Measurements from ENCODE around the gene PYROXD2.
"Not testable (repeated sequence)": the region's sequence is repeated elsewhere in the genome, so short reads cannot be mapped to it uniquely, and the experiment has no call there.

Gene PYROXD2

GRCh38 chr10:98390406-98390805, 24.6 kb downstream of the PYROXD2 start:
- H3K36me3 ChIP-seq (ENCODE audit: control insufficient read depth, insufficient read depth, low read length) = no peaks in the 10 kb centered on the region
- H3K4me2 ChIP-seq (ENCODE audit: low read length) = no peak overlapping the region
- H2AK5ac ChIP-seq (ENCODE audit: low read length) = no peak overlapping the region
- no CpG with 5 or more reads among the region's 4 CpGs for WGBS (ENCODE audit: extremely low coverage, insufficient coverage, low lambda C conversion rate)
- H2BK120ac ChIP-seq (ENCODE audit: low read depth, low read length) = no peak overlapping the region
- H3K27ac ChIP-seq (ENCODE audit: low read depth, low read length) = no peak overlapping the region
- no peak overlapping the region for H3K9ac ChIP-seq (ENCODE audit: low read length)
- no peak overlapping the region for H3K4me3 ChIP-seq (ENCODE audit: low read length)
- H4K8ac ChIP-seq (ENCODE audit: low read depth, low read length) = no peak overlapping the region
- no peak overlapping the region for H3K18ac ChIP-seq (ENCODE audit: low read length)
- H3K4ac ChIP-seq (ENCODE audit: low read depth, low read length) = no peak overlapping the region
- H3K4me1 ChIP-seq (ENCODE audit: control insufficient read depth, low read depth, low read length) = no peaks in the 10 kb centered on the region
- no peak overlapping the region for H2BK15ac ChIP-seq (replicated peaks; ENCODE audit: low read depth)
- H3K27me3 ChIP-seq (ENCODE audit: insufficient read depth, low read length, poor library complexity) = no peaks in the 10 kb centered on the region
- no peak for DNase-seq
- no peaks in the 10 kb centered on the region for H3K79me1 ChIP-seq (ENCODE audit: low read length)
- no peak overlapping the region for H2BK5ac ChIP-seq (ENCODE audit: low read length)
- H3K23ac ChIP-seq (ENCODE audit: low read length) = no peak overlapping the region
- no peak overlapping the region for H3K56ac ChIP-seq (ENCODE audit: low read length)
- H3K79me2 ChIP-seq (ENCODE audit: control insufficient read depth, insufficient read depth, low read length) = no peaks in the 10 kb centered on the region
- no peak overlapping the region for H4K5ac ChIP-seq (ENCODE audit: low read length)

DNA sequence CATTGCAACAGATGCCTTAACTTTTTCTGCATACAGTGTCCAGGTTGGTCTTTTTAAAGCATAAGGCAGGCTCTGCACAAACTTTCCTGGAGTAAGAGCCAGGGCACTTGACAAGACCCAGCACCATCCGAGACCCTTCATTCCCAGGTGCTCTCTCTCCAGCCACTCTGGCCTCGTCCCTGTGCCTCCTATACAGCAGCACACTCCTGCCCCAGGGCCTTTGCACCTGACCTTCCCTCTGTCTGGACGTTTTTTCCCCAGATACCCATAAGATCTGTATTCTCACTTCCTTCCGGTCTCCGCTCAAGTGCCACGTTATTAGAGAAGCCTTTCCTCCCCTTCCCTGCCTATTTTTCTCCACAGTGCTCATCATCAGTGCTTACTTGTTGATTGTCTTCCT, 25.6 kb downstream of the PYROXD2 start:
- H3K9ac ChIP-seq (ENCODE audit: low read length) = no peak overlapping the region
- no peak for DNase-seq
- H3K4me3 ChIP-seq (ENCODE audit: low read length) = no peak overlapping the region
- WGBS (ENCODE audit: extremely low coverage, insufficient coverage, low lambda C conversion rate) = no CpG with 5 or more reads among the region's 6 CpGs
- no peak overlapping the region for H3K4ac ChIP-seq (ENCODE audit: low read depth, low read length)
- H3K79me2 ChIP-seq (ENCODE audit: control insufficient read depth, insufficient read depth, low read length) = no peaks in the 10 kb centered on the region
- H3K27ac ChIP-seq (ENCODE audit: low read depth, low read length) = no peak overlapping the region
- H2BK120ac ChIP-seq (ENCODE audit: low read depth, low read length) = no peak overlapping the region
- no peaks in the 10 kb centered on the region for H3K36me3 ChIP-seq (ENCODE audit: control insufficient read depth, insufficient read depth, low read length)
- H2BK5ac ChIP-seq (ENCODE audit: low read length) = no peak overlapping the region
- H3K27me3 ChIP-seq (ENCODE audit: insufficient read depth, low read length, poor library complexity) = no peaks in the 10 kb centered on the region
- no peak overlapping the region for H4K8ac ChIP-seq (ENCODE audit: low read depth, low read length)
- H2BK15ac ChIP-seq (replicated peaks; ENCODE audit: low read depth) = no peak overlapping the region
- H2AK5ac ChIP-seq (ENCODE audit: low read length) = no peak overlapping the region
- H3K79me1 ChIP-seq (ENCODE audit: low read length) = no peaks in the 10 kb centered on the region
- H3K4me1 ChIP-seq (ENCODE audit: control insufficient read depth, low read depth, low read length) = no peaks in the 10 kb centered on the region
- no peak overlapping the region for H4K5ac ChIP-seq (ENCODE audit: low read length)
- no peak overlapping the region for H3K23ac ChIP-seq (ENCODE audit: low read length)
- H3K4me2 ChIP-seq (ENCODE audit: low read length) = no peak overlapping the region
- no peak overlapping the region for H3K18ac ChIP-seq (ENCODE audit: low read length)
- H3K56ac ChIP-seq (ENCODE audit: low read length) = no peak overlapping the region

DNA sequence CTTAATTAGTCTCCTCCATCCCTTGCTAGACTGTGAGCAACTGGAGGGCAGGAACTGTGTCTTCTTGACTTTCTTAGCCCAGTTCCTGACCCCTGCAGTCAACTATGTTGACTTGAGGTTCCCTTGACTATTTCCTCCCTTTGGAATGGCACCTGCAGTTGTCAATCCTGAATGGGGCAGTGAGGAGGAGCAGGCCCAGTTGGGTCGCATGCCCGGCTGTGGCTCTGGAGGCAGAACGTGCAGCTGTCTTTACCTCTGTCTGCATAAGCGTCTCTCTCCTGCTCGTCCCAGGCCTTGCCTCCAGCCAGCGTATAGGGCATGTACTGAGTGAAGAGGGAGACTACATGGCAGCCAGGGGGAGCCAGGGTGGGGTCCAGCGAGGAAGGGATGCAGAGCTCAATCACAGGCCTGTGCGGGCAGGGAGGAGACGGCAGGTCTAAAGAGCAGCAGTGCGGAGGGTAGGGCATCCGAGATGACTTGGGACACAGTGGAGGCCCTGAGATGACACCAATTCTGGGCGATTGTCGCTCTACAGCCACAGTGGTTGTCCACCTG, 26.8 kb downstream of the PYROXD2 start:
- Histone ChIP-seq H3K36me3 (ENCODE audit: control insufficient read depth, insufficient read depth, low read length) (no peaks in the 10 kb centered on the region), H3K4me1 (ENCODE audit: control insufficient read depth, low read depth, low read length) (no peaks in the 10 kb centered on the region)

GRCh38 chr10:98384531-98385133, 30.4 kb downstream of the PYROXD2 start:
- H3K4me2 ChIP-seq (ENCODE audit: low read length) = no peak overlapping the region
- H3K4ac ChIP-seq (ENCODE audit: low read depth, low read length) = no peak overlapping the region
- H3K4me1 ChIP-seq (ENCODE audit: control insufficient read depth, low read depth, low read length) = peaks cover 9% of the 10 kb centered on the region
- H3K27me3 ChIP-seq (ENCODE audit: insufficient read depth, low read length, poor library complexity) = no peaks in the 10 kb centered on the region
- no peak overlapping the region for H2BK5ac ChIP-seq (ENCODE audit: low read length)
- H3K23ac ChIP-seq (ENCODE audit: low read length) = no peak overlapping the region
- DNase-seq = peak; percentile 29
- H3K9ac ChIP-seq (ENCODE audit: low read length) = no peak overlapping the region
- H4K5ac ChIP-seq (ENCODE audit: low read length) = no peak overlapping the region
- no CpG with 5 or more reads among the region's 9 CpGs for WGBS (ENCODE audit: extremely low coverage, insufficient coverage, low lambda C conversion rate)
- H2BK15ac ChIP-seq (replicated peaks; ENCODE audit: low read depth) = no peak overlapping the region
- H3K79me2 ChIP-seq (ENCODE audit: control insufficient read depth, insufficient read depth, low read length) = no peaks in the 10 kb centered on the region
- no peaks in the 10 kb centered on the region for H3K36me3 ChIP-seq (ENCODE audit: control insufficient read depth, insufficient read depth, low read length)
- H2AK5ac ChIP-seq (ENCODE audit: low read length) = no peak overlapping the region
- no peak overlapping the region for H3K4me3 ChIP-seq (ENCODE audit: low read length)
- H3K56ac ChIP-seq (ENCODE audit: low read length) = no peak overlapping the region
- no peak overlapping the region for H3K27ac ChIP-seq (ENCODE audit: low read depth, low read length)
- H3K18ac ChIP-seq (ENCODE audit: low read length) = no peak overlapping the region
- H2BK120ac ChIP-seq (ENCODE audit: low read depth, low read length) = no peak overlapping the region
- no peaks in the 10 kb centered on the region for H3K79me1 ChIP-seq (ENCODE audit: low read length)
- H4K8ac ChIP-seq (ENCODE audit: low read depth, low read length) = no peak overlapping the region

More for the DNA sequence above, 26.8 kb downstream of the PYROXD2 start:
- Histone ChIP-seq H2BK15ac (replicated peaks; ENCODE audit: low read depth) (no peak overlapping the region), H3K27me3 (ENCODE audit: insufficient read depth, low read length, poor library complexity) (no peaks in the 10 kb centered on the region), H3K9ac (ENCODE audit: low read length) (no peak overlapping the region), H2BK120ac (ENCODE audit: low read depth, low read length) (no peak overlapping the region), H3K79me1 (ENCODE audit: low read length) (no peaks in the 10 kb centered on the region), H3K79me2 (ENCODE audit: control insufficient read depth, insufficient read depth, low read length) (no peaks in the 10 kb centered on the region), H3K4ac (ENCODE audit: low read depth, low read length) (no peak overlapping the region), H4K8ac (ENCODE audit: low read depth, low read length) (no peak overlapping the region), H3K4me3 (ENCODE audit: low read length) (no peak overlapping the region), H2AK5ac (ENCODE audit: low read length) (no peak overlapping the region), H3K56ac (ENCODE audit: low read length) (no peak overlapping the region), H3K18ac (ENCODE audit: low read length) (no peak overlapping the region), H2BK5ac (ENCODE audit: low read length) (no peak overlapping the region), H4K5ac (ENCODE audit: low read length) (no peak overlapping the region), H3K27ac (ENCODE audit: low read depth, low read length) (no peak overlapping the region), H3K23ac (ENCODE audit: low read length) (no peak overlapping the region), H3K4me2 (ENCODE audit: low read length) (no peak overlapping the region)
- DNase-seq = no peak
- WGBS (ENCODE audit: extremely low coverage, insufficient coverage, low lambda C conversion rate) = no CpG with 5 or more reads among the region's 13 CpGs

DNA sequence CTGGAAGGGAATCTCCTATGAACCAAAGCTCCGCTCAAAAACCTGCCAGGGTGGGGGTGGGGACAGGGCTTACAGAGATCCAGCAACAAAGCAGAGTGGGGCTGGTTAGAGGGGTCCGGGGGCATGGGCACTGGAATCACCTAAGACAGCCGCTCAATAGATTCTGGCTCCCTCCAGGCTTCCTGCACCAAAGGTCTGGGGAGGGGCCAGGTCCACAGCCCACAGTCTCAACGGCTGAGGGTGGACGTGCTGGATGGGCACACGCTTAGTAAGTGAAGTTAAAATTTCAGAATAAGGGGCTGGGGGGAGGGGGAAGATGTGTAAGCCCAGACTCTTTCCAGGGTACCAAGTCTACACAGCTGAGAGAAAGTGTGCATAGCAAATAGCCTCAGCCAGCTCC, 31.1 kb downstream of the PYROXD2 start:
- Histone ChIP-seq H3K4ac (ENCODE audit: low read depth, low read length) (no peak overlapping the region), H3K9ac (ENCODE audit: low read length) (no peak overlapping the region), H2BK120ac (ENCODE audit: low read depth, low read length) (no peak overlapping the region), H3K36me3 (ENCODE audit: control insufficient read depth, insufficient read depth, low read length) (no peaks in the 10 kb centered on the region), H3K4me1 (ENCODE audit: control insufficient read depth, low read depth, low read length) (peaks cover 9% of the 10 kb centered on the region), H3K79me1 (ENCODE audit: low read length) (no peaks in the 10 kb centered on the region), H4K8ac (ENCODE audit: low read depth, low read length) (no peak overlapping the region), H2BK5ac (ENCODE audit: low read length) (no peak overlapping the region), H3K23ac (ENCODE audit: low read length) (no peak overlapping the region), H3K56ac (ENCODE audit: low read length) (no peak overlapping the region), H2AK5ac (ENCODE audit: low read length) (no peak overlapping the region), H3K4me2 (ENCODE audit: low read length) (no peak overlapping the region), H2BK15ac (replicated peaks; ENCODE audit: low read depth) (no peak overlapping the region), H4K5ac (ENCODE audit: low read length) (no peak overlapping the region), H3K27me3 (ENCODE audit: insufficient read depth, low read length, poor library complexity) (no peaks in the 10 kb centered on the region), H3K4me3 (ENCODE audit: low read length) (no peak overlapping the region), H3K79me2 (ENCODE audit: control insufficient read depth, insufficient read depth, low read length) (no peaks in the 10 kb centered on the region), H3K18ac (ENCODE audit: low read length) (peak overlapping the region; percentile 35), H3K27ac (ENCODE audit: low read depth, low read length) (no peak overlapping the region)
- WGBS (ENCODE audit: extremely low coverage, insufficient coverage, low lambda C conversion rate) = no CpG with 5 or more reads among the region's 6 CpGs
- DNase-seq = no peak

DNA sequence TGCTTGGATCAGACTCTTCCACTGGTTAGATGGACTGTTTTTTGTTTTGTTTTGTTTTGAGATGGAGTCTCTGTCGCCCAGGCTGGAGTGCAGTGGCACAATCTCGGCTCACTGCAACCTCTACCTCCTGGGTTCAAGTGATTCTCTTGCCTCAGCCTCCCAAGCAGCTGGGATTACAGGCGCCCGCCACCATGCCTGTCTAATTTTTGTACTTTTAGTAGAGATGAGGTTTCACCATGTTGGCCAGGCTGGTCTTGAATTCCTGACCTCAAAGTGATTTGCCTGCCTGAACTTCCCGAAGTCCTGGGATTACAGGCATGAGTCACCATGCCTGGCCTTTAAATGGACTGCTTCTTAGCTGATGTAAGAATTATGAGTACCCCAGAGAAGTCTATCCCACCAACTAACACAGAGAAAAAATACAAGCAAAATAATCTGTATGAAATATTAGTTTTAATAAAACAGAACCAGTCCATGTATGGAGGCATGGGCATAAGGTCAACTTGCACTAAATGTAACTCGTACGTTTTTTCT, 31.8 kb downstream of the PYROXD2 start:
- not testable (repeated sequence) for H2BK5ac ChIP-seq (ENCODE audit: low read length); H3K27ac ChIP-seq (ENCODE audit: low read depth, low read length); H2BK120ac ChIP-seq (ENCODE audit: low read depth, low read length); H3K23ac ChIP-seq (ENCODE audit: low read length); H3K4me3 ChIP-seq (ENCODE audit: low read length); H3K79me2 ChIP-seq (ENCODE audit: control insufficient read depth, insufficient read depth, low read length); H4K5ac ChIP-seq (ENCODE audit: low read length); H3K4ac ChIP-seq (ENCODE audit: low read depth, low read length); H4K8ac ChIP-seq (ENCODE audit: low read depth, low read length); H3K79me1 ChIP-seq (ENCODE audit: low read length); H2AK5ac ChIP-seq (ENCODE audit: low read length); H3K56ac ChIP-seq (ENCODE audit: low read length); H3K18ac ChIP-seq (ENCODE audit: low read length); H2BK15ac ChIP-seq (replicated peaks; ENCODE audit: low read depth); H3K36me3 ChIP-seq (ENCODE audit: control insufficient read depth, insufficient read depth, low read length); H3K27me3 ChIP-seq (ENCODE audit: insufficient read depth, low read length, poor library complexity); H3K4me2 ChIP-seq (ENCODE audit: low read length); H3K9ac ChIP-seq (ENCODE audit: low read length); DNase-seq; H3K4me1 ChIP-seq (ENCODE audit: control insufficient read depth, low read depth, low read length)
- no CpG with 5 or more reads among the region's 7 CpGs for WGBS (ENCODE audit: extremely low coverage, insufficient coverage, low lambda C conversion rate)

Measured in mesendoderm (in vitro differentiated cells).